Skeletal muscle tissue (tissue), 4 donors: ENCODE results near the gene INTS4. TPM values are rescaled to one million over a fixed set of nuclear protein-coding genes. Genes with fewer than 3 reads are reported as not detected.
A peak's percentile ranks its signal among the peaks of the same experiment; 100 is the strongest.
"Not testable (repeated sequence)": the region's sequence is repeated elsewhere in the genome, so short reads cannot be mapped to it uniquely, and the experiment has no call there.

Experiments used
- H3K27ac ChIP-seq: one replicate; pipeline ENCODE4 v1.7.0; 2013; ENCODE audit warnings: mild to moderate bottlenecking, low read depth, low read length, inconsistent platforms
- H3K27me3 ChIP-seq, 3 donors: one replicate each; pipeline ENCODE4 v1.7.0; 2013; ENCODE audit warnings: low read length in 3 of 3; ENCODE audit not compliant: control insufficient read depth in 3 of 3, insufficient read depth in 3 of 3
- H3K36me3 ChIP-seq, 3 donors: one replicate each; pipeline ENCODE4 v1.7.0; 2013; ENCODE audit warnings: low read length in 3 of 3; ENCODE audit not compliant: control insufficient read depth in 3 of 3, insufficient read depth in 3 of 3
- H3K4me1 ChIP-seq, 3 donors: one replicate each; pipeline ENCODE4 v1.7.0; 2013; ENCODE audit warnings: low read length in 3 of 3, mild to moderate bottlenecking in 3 of 3; ENCODE audit not compliant: control insufficient read depth in 3 of 3, insufficient read depth in 3 of 3
- H3K4me3 ChIP-seq, 3 donors: one replicate each; pipeline ENCODE4 v1.7.0; 2013; ENCODE audit warnings: low read length in 3 of 3
- H3K9ac ChIP-seq, 3 donors: one replicate each; pipeline ENCODE4 v1.7.0; 2013; ENCODE audit warnings: low read length in 3 of 3, mild to moderate bottlenecking in 3 of 3, moderate library complexity in 2 of 3, low read depth in 1 of 3
- H3K9me3 ChIP-seq, 3 donors: one replicate each; pipeline ENCODE4 v1.7.0; 2013; ENCODE audit warnings: low read length in 3 of 3; ENCODE audit not compliant: control insufficient read depth in 3 of 3
- total RNA-seq: library from RNA; depleted of rRNA; stranded (reverse); fragments of >200 nt; gene quantifications from one replicate; pipeline ENCODE4 v1.2.3, GENCODE V29; 2014
- donor health status: Osteomylitis.

Gene INTS4
- total RNA-seq, 1 donor from 2014 or later = 40.7 TPM

- no peak overlapping the region for H3K9ac ChIP-seq
- no peak overlapping the region for H3K4me3 ChIP-seq
- no peaks in the 10 kb centered on the region for H3K9me3 ChIP-seq
- peaks cover 2 to 3% (median 2%) of the 10 kb centered on the region in 3 donors for H3K4me1 ChIP-seq
- H3K27ac ChIP-seq = no peak overlapping the region
- H3K27me3 ChIP-seq = peaks cover 0 to 8% (median 4%) of the 10 kb centered on the region in 3 donors
- H3K36me3 ChIP-seq = no peaks in the 10 kb centered on the region
Observed at GRCh38 chr11:78025378-78025777, 30.9 kb upstream of the INTS4 start.

GRCh38 chr11:78023426-78023825, 29.0 kb upstream of the INTS4 start:
- no peaks in the 10 kb centered on the region for H3K36me3 ChIP-seq
- peaks cover 0 to 8% (median 4%) of the 10 kb centered on the region in 3 donors for H3K27me3 ChIP-seq
- H3K27ac ChIP-seq = no peak overlapping the region
- peak overlapping the region in 2 of 3 donors; percentile 51 to 52 for H3K4me3 ChIP-seq
- H3K9me3 ChIP-seq = no peaks in the 10 kb centered on the region
- H3K4me1 ChIP-seq = peaks cover 0 to 2% (median 0%) of the 10 kb centered on the region in 3 donors
- H3K9ac ChIP-seq = peak overlapping the region in 2 of 3 donors; percentile 57 to 69

- Histone ChIP-seq H3K9me3 (no peaks in the 10 kb centered on the region), H3K27ac (no peak within 1 kb of the TSS), H3K36me3 (no peaks in the 10 kb centered on the region), H3K27me3 (peaks cover 0 to 8% (median 4%) of the 10 kb centered on the region in 3 donors), H3K4me3 (peak within 1 kb of the TSS; percentile 51 to 64 (median 52)), H3K9ac (peak within 1 kb of the TSS in 2 of 3 donors; percentile 57 to 69), H3K4me1 (peaks cover 0 to 2% (median 0%) of the 10 kb centered on the region in 3 donors)
Observed at GRCh38 chr11:78022397-78023396, 28.2 kb upstream of the INTS4 start, which contains the start of gene KCTD14. Gene KCTD14 (minus strand): TSS chr11:78023276. CDS start chr11:78023249, 27 bp downstream.

- Histone ChIP-seq H3K36me3 (no peaks in the 10 kb centered on the region), H3K27ac (no peak overlapping the region), H3K4me1 (peaks cover 0 to 2% (median 0%) of the 10 kb centered on the region in 3 donors), H3K9me3 (no peaks in the 10 kb centered on the region), H3K9ac (no peak overlapping the region), H3K27me3 (peaks cover 0 to 8% (median 4%) of the 10 kb centered on the region in 3 donors), H3K4me3 (no peak overlapping the region)
Observed at GRCh38 chr11:78021611-78022010, 27.1 kb upstream of the INTS4 start.

- Histone ChIP-seq H3K4me3 (no peak overlapping the region), H3K27me3 (peaks cover 0 to 8% (median 4%) of the 10 kb centered on the region in 3 donors), H3K9ac (no peak overlapping the region), H3K4me1 (peaks cover 0 to 2% (median 0%) of the 10 kb centered on the region in 3 donors), H3K9me3 (no peaks in the 10 kb centered on the region), H3K27ac (no peak overlapping the region), H3K36me3 (no peaks in the 10 kb centered on the region)
Observed at GRCh38 chr11:78020246-78020645, 25.8 kb upstream of the INTS4 start.

- Histone ChIP-seq H3K27me3 (peaks cover 0 to 8% (median 4%) of the 10 kb centered on the region in 3 donors), H3K9ac (no peak overlapping the region), H3K4me3 (no peak overlapping the region), H3K36me3 (no peaks in the 10 kb centered on the region), H3K9me3 (no peaks in the 10 kb centered on the region), H3K4me1 (peaks cover 0 to 2% (median 0%) of the 10 kb centered on the region in 3 donors), H3K27ac (no peak overlapping the region)
Observed at GRCh38 chr11:78019808-78020207, 25.3 kb upstream of the INTS4 start.

- Histone ChIP-seq H3K27me3 (no peaks in the 10 kb centered on the region), H3K4me3 (no peak overlapping the region), H3K27ac (no peak overlapping the region), H3K36me3 (no peaks in the 10 kb centered on the region), H3K4me1 (no peaks in the 10 kb centered on the region), H3K9me3 (no peaks in the 10 kb centered on the region), H3K9ac (no peak overlapping the region)
Observed at GRCh38 chr11:78015878-78016277, 21.4 kb upstream of the INTS4 start.

GRCh38 chr11:78014937-78015520, 20.6 kb upstream of the INTS4 start:
- H3K27ac ChIP-seq, H3K4me3 ChIP-seq, H3K9ac ChIP-seq, H3K9me3 ChIP-seq, H3K36me3 ChIP-seq, H3K4me1 ChIP-seq, H3K27me3 ChIP-seq: not testable (repeated sequence)

- no peaks in the 10 kb centered on the region for H3K27me3 ChIP-seq
Observed at GRCh38 chr11:78011301-78011700, 16.8 kb upstream of the INTS4 start.

GRCh38 chr11:78010755-78011154, 16.3 kb upstream of the INTS4 start:
- H3K36me3 ChIP-seq = no peaks in the 10 kb centered on the region
- H3K9me3 ChIP-seq = no peaks in the 10 kb centered on the region
- H3K9ac ChIP-seq = no peak overlapping the region
- H3K27me3 ChIP-seq = no peaks in the 10 kb centered on the region
- no peak overlapping the region for H3K4me3 ChIP-seq
- no peak overlapping the region for H3K27ac ChIP-seq
- H3K4me1 ChIP-seq = no peaks in the 10 kb centered on the region

More at GRCh38 chr11:78011301-78011700, 16.8 kb upstream of the INTS4 start:
- no peaks in the 10 kb centered on the region for H3K36me3 ChIP-seq
- no peak overlapping the region for H3K4me3 ChIP-seq
- no peaks in the 10 kb centered on the region for H3K4me1 ChIP-seq
- no peaks in the 10 kb centered on the region for H3K9me3 ChIP-seq
- no peak overlapping the region for H3K9ac ChIP-seq
- no peak overlapping the region for H3K27ac ChIP-seq
